OCI-LY3 (cell line): Measurements from ENCODE around the gene NR6A1.

ENCODE experiments used
- CTCF ChIP-seq: fragments of 200-600, 300-600 bp; sonication (generic); IDR thresholded peaks from 2 replicates; pipeline ENCODE4 v1.5.1; 2014; ENCODE audit warnings: antibody characterized with exemption, low read length, low read depth
- EZH2phosphoT487 ChIP-seq: fragments of 200-600 bp; shearing (Covaris generic); IDR thresholded peaks from 2 replicates; pipeline ENCODE4 v1.6.1; 2018; ENCODE audit warnings: antibody characterized with exemption, mixed run types, low read depth

GRCh38 chr9:124514125-124514524 is 257.0 kb downstream of the NR6A1 start:
- TF ChIP-seq CTCF (no peak), EZH2phosphoT487 (no peak)
